ENCODE results near the gene TSEN54.

TSEN54 gene

DNA sequence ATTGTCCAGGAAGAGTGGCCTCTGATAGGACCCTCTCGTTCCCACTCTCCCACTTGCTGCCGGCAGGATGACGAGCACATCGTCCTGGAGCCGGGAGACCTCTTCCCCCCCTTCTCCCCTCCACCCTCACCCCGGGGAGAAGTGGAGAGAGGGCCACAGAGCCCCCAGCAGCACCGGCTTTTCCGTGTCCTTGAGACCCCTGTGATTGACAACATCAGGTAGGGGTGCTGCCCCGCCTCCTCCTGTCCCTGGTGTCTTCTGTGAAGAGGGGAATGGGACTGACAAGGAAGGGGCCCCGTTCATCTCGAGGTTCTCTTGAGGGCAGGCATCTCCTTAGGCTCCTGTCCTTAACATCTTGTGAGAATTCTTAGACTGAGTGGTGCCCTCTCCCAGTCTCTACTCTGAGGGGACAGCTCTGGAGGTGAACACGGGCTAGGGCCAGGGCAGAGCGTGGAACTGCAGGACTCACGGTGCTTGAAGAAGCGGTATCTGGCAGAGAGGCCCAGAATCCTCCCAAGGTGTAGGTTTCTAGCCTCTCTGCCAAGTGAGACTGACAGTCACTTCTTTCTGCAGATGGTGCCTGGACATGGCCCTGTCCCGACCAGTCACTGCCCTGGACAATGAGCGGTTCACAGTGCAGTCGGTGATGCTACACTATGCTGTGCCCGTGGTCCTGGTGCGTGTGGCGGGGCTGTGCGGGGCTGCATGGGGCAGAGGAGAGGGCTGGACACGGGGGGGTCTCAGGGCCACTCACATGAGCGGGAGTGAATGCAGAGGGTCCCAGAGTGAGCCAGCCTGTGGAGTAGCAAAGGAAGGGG, 27.4 kb upstream of the TSEN54 start:
- no peak for DNase-seq

DNA sequence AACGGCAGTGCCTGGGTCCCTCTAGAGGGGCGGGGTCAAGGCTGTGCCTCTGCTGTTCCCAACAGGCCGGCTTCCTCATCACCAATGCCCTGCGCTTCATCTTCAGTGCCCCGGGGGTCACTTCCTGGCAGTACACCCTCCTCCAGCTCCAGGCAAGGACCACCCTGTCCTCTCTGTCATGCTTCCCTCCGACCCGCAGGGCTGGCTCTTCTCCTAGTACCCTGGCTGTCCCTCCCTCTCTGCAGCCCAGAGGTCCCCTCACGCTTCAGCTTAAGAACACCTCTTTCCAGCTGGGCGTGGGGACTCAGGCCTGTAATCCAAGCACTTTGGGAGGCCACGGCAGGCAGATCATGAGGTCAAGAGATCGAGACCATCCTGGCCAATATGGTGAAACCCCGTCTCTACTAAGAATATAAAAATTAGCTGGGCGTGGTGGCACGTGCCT, 26.8 kb upstream of the TSEN54 start:
- no peak for DNase-seq

DNA sequence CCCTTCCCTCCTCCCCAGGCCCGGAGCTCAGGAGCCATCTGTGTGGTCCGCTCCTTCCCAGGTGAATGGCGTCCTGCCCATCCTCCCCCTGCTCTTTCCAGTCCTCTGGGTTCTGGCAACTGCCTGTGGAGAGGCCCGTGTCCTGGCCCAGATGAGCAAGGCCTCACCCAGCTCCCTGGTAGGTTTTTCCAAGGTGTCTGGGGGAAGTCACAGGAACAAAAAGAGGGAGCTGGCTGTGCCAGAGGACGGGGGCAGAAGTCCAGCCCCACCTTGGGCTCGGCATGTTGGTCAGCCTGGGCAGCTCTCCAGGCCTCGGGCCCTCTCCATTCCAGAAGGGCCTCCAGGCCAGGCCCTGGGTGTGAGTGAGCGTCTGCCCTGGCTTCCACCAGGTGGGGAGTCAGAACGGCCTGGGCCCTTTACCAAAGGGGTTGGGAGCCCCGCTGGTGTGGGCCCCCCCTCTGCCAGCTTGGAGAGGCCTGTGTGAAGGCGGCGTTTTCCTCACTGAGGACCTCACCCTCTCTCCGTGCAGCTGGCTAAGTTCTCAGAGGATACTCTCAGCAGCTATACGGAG, 26.1 kb upstream of the TSEN54 start:
- no peak for DNase-seq

DNA sequence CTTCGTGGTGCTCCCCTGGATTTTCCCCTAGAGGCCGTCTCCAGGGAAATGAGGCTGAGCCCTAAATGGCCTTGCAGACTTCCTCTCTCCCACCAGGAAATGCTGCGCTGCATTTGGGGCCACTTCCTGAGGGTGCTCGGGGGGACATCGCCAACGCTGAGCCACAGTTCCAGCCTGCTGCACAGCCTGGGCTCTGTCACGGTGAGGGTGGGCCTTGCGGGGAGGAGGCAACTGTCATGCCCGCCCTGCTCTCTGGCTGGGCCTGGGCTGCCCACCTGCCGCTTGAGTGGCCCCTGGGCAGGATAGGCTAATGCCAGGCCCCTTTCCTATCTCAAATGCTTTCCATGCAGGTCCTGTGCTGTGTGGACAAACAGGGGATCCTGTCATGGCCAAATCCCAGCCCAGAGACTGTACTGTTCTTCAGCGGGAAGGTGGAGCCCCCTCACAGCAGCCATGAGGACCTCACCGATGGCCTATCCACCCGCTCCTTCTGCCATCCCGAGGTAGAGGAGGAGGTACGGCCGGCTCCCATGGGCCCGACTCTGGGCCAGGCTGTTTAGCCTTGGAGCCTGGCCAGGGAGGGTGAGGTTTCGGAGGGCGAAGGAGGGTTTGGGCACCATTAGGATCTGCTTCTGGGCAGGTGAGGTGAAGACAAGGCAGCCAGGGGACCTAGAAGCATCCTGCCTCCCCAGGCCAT, 25.2 kb upstream of the TSEN54 start:
- DNase-seq, result no peak

DNA sequence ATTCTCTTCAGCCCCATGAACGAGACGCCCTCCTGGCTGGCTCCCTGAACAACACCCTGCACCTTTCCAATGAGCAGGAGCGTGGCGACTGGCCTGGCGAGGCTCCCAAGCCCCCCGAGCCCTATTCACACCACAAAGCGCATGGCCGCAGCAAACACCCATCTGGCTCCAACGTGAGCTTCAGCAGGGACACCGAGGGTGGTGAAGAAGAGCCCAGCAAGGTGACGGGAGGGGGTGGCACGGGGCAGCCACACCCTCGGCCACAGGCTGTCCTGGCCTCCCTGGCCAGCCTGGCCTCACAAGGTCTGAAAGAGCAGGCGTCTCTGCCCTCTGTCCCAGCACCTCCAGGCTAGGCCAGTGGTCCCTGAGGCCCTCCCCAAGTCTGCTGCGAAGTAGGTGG, 24.6 kb upstream of the TSEN54 start:
- DNase-seq, result no peak

DNA sequence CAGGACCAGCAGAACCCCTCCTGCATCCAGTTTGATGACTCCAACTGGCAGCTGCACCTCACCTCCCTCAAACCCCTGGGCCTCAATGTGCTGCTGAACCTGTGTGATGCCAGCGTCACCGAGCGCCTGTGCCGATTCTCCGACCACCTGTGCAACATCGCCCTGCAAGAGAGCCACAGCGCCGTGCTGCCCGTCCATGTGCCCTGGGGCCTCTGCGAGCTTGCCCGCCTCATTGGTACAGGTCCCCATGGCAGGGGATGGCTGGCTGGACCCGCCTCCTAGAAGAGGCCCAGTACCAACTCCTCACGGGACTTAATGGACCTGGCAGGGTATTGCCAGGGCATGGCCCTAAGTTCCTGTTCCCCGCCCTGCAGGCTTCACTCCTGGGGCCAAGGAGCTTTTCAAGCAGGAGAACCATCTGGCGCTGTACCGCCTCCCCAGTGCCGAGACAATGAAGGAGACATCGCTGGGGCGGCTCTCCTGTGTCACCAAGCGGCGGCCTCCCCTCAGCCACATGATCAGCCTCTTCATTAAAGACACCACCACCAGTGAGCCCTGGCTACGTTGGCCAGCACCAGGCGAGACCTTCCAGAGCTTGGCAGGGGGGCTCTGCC, 23.7 kb upstream of the TSEN54 start:
- DNase-seq, result no peak

DNA sequence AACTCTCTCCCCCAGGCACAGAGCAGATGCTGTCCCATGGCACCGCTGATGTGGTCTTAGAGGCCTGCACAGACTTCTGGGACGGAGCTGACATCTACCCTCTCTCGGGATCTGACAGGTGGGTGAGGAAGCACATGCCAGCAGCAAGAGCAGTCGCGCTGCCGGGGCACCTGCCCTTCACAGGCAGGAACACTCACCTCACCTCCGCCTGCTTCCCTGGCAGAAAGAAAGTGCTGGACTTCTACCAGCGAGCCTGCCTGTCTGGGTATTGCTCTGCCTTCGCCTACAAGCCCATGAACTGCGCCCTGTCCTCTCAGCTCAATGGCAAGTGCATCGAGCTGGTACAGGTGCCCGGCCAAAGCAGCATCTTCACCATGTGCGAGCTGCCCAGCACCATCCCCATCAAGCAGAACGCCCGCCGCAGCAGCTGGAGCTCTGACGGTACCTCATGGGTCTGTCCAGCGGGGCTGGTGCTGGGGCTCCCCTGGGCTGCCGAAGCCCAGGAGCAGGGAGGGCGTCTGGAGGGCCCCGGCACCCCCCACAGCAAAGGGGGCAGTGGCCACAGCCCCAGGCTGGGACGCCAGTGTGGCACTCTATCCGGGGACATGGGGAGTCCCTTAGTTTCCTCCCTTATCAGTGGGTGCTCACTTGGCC, 22.7 kb upstream of the TSEN54 start:
- no peak for DNase-seq

DNA sequence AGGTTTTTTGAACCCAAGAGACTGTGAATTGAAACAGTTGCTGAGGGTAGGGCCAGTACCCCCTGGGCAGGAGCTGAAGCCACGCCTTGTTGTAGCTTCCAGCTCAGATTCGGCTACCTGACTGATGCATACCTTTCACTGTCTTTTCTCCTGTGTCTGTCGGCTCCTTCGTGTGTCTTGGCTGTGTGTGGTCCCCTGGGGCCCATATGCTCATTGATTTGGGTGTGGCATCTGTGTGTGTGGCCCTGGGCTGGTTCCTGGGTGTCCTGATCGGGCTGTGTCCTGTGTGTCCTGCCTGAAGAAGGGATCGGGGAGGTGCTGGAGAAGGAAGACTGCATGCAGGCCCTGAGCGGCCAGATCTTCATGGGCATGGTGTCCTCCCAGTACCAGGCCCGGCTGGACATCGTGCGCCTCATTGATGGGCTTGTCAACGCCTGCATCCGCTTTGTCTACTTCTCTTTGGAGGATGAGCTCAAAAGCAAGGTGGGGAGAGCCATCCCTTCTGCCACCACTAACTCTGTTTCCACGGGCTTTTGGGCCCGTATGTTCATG, 21.9 kb upstream of the TSEN54 start:
- DNase-seq, result no peak

DNA sequence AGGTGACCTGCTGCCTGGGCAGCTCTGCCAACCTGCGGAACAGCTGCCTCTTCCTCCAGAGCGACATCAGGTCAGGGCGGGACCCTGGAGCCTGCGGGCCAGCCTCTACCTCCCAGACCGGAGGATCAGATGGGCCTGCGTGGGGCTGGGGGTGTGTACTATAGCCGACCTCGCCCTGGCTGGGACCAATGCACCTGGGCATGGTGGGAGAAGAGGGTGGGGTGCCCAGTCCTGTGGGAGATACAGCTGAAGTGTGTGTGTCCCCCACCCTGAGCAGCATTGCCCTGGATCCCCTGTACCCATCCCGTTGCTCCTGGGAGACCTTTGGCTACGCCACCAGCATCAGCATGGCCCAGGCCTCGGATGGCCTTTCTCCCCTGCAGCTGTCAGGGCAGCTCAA, 20.3 kb upstream of the TSEN54 start:
- no peak for DNase-seq

DNA sequence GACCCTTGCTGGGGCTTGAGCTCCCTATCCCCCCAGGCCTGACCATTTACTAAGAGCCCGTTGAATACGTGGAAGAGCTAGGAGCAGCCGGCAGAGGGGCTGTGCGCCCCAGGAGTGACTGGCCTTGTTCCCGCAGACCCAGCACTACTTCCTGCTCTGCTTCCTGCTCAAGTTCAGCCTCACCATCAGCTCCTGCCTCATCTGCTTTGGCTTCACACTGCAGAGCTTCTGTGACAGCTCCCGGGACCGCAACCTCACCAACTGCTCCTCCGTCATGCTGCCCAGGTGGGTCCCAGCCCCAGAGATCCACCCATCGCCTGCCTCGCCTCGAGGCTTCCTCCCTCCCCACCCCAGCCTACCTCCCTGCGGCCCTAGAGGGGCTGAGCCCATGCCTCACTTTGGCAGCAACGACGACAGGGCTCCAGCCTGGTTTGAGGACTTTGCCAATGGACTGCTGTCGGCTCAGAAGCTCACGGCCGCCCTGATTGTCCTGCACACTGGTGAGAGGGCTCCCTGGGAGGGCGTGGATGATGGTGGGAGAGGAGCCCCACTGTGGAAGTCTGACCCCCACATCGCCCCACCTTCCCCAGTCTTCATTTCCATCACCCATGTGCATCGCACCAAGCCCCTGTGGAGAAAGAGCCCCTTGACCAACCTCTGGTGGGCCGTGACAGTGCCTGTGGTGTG, 18.1 kb upstream of the TSEN54 start:
- no peak for DNase-seq

DNA sequence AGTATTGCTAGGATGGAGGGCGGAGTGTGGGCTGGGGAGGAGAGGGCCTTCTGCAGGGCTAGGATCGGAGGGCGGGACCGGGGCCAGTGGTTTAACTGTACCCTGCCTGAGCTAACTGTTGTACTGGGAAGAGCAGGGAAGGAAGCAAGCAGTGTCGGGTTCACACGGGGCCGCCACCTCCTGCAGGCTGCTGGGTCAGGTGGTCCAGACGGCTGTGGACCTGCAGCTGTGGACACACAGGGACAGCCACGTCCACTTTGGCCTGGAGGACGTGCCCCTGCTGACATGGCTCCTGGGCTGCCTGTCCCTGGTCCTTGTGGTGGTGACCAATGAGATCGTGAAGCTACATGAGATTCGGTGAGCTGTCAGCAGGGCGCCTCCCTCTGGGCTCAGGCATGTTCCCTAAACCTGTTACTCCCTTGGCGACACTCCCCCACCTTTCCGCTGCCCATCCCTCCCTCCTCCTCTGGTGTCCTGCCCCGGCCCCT, 17.6 kb upstream of the TSEN54 start:
- DNase-seq, result no peak

DNA sequence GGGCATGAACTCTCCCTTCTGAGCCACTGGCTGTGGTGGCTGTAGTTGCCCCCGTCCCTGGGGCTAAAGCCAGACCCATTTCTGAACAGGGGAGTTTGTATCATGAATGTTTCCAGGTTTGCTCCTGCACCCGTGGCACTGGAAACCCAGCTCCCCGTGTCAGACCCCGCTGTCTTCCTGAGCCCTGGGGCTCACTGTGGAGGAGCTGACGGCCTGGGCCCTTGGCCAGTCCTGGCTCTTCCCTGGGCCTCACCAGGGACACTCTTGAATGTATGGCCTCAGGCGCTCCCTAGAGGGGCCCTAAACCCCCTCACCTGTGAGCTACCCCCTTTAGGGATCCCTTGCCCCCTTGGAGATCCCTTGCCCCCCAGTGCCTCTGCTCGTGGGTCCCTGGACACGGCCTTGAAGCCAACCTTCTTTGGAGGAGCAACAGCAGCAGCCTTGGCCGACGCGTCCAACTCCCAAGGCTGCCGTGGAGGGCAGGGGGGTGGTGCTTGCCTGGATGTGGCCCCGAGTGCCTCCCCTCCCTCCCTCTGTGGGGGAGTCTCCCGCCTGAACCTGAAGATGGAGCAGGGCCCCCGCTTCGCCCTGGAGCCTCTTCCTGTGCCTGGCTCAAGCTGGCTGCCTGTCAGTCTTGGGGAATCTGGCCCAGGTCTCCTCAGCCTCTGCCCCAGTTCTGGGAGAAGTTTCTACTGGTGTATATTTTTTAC, 16.9 kb upstream of the TSEN54 start:
- no peak for DNase-seq

DNA sequence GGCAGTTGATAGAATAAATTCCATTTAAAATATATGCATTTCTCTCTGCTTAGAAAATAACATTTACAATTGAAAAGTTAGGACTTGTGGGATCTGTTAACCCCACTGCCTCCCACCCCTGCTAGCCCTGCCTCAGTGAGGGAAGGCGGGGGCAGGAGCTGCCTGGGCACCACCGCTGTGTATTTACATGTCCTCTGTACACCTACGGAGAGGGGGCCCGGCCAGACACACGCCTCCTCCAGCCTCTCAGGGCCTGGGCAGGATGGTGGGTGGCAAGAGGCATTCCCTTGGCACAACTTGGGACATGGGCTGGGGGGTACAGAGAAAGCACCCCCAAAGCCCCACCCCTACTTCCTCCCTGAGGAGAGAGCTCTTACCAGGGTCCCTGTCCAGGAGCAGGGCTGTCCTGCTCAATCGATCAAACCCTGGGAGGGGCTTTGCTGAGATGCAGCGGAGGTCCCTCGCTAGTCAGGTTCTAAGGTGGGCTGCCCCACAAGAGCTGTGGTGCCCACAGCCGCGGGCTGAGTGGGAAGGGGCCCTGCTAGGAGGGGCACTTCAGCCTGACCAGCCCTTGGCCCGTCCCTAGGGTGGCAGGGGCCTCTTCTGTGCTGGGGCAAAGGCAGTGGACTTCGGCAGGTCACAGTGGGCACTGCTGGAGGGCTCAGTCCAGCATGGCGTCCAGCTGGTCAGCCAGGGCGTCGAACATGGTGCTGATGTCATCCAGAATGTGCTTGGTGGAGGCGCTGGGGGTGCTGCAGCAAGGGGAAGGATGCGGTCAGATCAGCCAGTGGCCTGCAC, 15.7 kb upstream of the TSEN54 start:
- no peak for DNase-seq

DNA sequence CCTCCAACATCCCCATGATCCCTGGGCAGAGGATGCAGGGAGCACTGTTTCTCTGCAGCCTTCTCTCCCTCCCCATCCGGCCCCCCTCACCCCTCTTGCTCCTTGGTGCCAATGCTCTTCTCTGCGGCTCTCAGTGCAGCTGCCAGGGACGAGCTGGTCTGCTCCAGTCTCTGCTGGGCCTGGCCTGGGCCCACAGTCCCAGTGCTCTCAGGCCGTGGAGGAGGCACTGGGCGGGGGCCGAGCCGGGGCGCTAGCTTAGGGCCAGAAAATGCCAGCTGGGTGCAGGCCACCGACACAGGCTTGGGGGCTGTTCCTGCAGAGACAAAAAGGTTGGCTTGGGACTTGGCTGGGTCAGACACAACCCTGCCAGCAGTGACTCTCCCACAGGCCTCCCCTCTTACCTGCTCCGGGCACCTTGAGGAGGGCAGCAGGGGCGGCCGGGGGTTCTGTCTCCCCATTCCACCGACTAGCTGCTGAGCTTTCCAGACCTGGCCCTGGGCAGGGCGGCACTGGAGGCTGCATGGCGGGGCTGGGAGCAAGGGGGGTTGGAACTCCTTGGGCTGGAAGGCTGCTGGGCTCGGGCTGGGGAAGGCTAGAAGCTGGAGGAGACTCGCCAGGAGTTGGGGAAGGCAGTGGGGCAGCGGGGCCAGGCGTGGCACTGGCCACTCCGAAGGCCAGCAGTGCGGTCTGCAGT, 14.8 kb upstream of the TSEN54 start:
- no peak for DNase-seq

DNA sequence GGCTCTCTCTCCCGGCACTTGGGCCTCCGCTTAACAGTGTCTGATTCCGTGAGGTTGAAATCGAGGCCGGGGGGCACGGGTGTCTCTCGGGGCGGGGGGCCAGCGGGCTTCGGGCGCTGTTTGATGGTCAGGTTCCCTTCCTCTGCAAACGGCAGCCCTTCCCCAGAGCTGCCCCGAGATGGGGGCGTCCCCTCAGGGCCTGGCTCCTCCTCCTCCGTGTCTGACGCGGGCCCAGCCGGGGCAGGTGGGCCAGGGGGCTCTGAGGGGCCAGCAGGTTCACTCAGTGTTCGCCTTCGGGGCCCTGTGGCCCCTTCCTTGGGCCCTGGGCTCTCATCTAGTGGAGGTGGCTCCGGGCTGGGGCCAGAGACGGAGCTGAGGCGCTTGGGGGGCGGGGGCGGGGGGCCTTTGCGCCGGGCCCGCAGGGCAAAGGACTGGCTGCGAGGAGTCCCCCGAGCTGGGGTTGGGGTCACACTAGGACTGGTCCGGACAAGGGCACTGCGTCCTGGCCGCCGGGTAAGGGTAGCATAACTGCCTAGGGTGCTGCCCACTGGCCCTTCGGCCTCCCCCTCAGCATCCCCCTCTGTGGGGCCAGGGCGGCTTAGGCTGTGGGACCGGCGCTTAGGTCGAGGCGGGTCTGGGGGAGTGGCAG, 14.1 kb upstream of the TSEN54 start:
- no peak for DNase-seq

DNA sequence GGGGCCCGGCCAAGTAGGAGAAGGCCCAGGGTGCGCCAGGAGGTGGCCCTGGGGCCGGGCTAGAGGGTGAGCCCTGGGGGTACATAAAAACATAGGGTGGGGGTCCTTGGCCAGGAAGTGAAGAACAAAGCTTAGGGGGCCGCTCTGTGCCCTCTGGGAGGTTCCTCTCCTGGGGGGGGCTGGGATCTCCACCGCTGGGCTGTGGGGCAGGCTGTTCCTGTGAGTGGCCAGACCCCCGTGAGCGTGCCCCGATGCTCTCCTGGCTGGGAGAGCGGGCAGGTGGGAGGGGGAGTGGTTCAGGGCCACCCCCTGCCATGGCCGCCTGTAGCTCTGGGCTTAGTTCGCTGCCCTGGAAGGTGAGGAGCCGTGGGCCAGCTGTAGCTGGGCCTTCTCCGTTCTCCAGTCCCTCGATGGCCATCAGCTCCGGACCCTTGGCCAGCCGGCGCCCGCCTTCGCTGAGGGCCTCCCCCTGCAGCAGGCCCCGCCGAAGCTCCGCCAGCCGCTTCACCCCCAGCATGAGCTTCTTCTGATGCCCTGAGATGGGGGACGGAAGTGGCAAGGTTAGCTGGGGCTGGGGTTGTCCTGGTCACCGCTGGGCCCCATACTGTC, 13.5 kb upstream of the TSEN54 start:
- no peak for DNase-seq

DNA sequence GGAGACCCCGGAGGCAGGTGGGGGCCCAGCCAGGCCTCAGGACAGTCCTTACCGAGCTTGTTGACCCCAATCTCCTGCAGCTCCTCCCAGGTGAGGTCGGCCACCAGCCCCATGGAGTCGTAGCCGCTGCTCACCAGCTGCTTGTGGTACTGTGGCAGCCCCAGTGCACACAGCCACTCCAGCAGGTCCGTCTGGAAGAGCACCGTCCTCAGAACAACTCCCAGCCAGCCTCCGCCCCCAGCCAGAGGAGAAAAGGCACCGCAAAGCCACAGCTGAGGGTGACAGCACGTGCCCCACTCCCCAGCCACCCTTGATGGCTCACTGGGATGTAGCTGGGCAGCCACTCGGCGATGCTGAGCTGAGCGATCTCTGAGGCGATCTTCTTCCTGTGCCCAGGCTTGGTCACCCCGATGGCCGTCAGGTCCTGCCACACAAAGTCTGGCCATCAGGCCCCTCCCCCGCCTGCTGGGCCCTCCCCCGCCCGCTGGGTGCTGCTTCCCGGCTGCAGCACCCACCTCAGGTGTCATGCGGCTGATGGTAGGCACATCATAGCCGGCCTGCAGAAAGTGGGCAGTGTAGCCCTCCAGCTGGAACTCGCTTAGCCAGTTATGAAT, 12.9 kb upstream of the TSEN54 start:
- DNase-seq, result no peak

DNA sequence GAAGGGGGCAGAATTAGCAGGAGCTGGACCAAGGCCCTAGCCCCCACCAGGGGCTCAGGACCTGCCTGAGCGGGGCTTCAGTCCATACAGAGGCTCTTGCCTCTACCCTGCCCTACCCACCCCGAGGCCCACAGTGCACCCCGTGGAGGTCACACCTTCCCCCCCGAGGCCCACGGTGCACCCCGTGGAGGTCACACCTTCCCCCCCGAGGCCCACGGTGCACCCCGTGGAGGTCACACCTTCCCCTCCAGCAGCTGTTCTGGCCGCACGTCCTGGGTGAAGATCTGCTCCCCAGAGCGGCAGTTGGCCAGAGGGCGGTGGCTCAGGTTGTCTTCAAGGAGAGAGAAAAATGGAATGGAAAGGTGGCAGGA, 12.4 kb upstream of the TSEN54 start:
- no peak for DNase-seq
